Ascending aorta (tissue), 2 donors: ENCODE measurements around the gene SDK1. TPM values are rescaled to one million over a fixed set of nuclear protein-coding genes. Genes with fewer than 3 reads are reported as not detected.

Experiments used
- DNase-seq, 2 donors: peaks; one replicate each; pipeline ENCODE4 v3.0.0-alpha.2; 2019; ENCODE audit warnings: low spot score in 2 of 2
- H3K27ac ChIP-seq, 2 donors: fragments of 200-600 bp; sonication (generic); one replicate each; pipeline ENCODE4 v1.5.1; 2016 to 2017; ENCODE audit warnings: mild to moderate bottlenecking in 1 of 2
- H3K27me3 ChIP-seq: fragments of 200-600 bp; sonication (generic); one replicate; pipeline ENCODE4 v1.5.1; 2017
- H3K36me3 ChIP-seq, 2 donors: fragments of 200-600 bp; sonication (generic); one replicate each; pipeline ENCODE4 v1.5.1; 2016
- H3K4me1 ChIP-seq, 2 donors: fragments of 200-600 bp; sonication (generic); one replicate each; pipeline ENCODE4 v1.5.1; 2016 to 2017; ENCODE audit warnings: mild to moderate bottlenecking in 1 of 2
- H3K4me3 ChIP-seq, 2 donors: fragments of 200-600 bp; sonication (generic); one replicate each; pipeline ENCODE4 v1.5.1; 2016 to 2017; ENCODE audit warnings: mild to moderate bottlenecking in 1 of 2
- H3K9me3 ChIP-seq, 2 donors: fragments of 200-600 bp; sonication (generic); one replicate each; pipeline ENCODE4 v1.5.1; 2016
- CTCF ChIP-seq, 3 experiments: fragments of 200-600 bp in 2 of 3; fragments of 450-650 bp in 1 of 3; sonication (generic) in 2 of 3; IDR thresholded peaks; one replicate each; pipeline ENCODE4 v1.5.1; 2016 to 2019; ENCODE audit warnings: antibody characterized with exemption in 3 of 3, mild to moderate bottlenecking in 1 of 3, moderate library complexity in 1 of 3
- intact Hi-C: fragments of 100-400 bp; cut with DNase I; formaldehyde crosslinking; loops from one replicate; pipeline ENCODE4 v1.15.1; 2023
- total RNA-seq: library from RNA; depleted of rRNA; stranded (reverse); fragments of >200 nt; gene quantifications from one replicate; pipeline ENCODE4 v1.1.0, GENCODE V29; 2016

Gene SDK1
- total RNA-seq, 1 donor from 2014 or later: 13.3 TPM

GRCh38 chr7:3964980-3965606, 664.0 kb downstream of the SDK1 start:
- intact Hi-C loops: no loop called here
- Histone ChIP-seq H3K9me3 (no peaks in the 10 kb centered on the region), H3K4me3 (no peak overlapping the region), H3K4me1 (no peaks in the 10 kb centered on the region), H3K27ac (no peak overlapping the region), H3K27me3 (no peaks in the 10 kb centered on the region), H3K36me3 (peaks cover 16 to 31% of the 10 kb centered on the region in 2 donors)
- DNase-seq: no peak
- TF ChIP-seq CTCF (IDR thresholded peaks at IDR 0.05): no peak

- intact Hi-C loops: no loop called here
- Histone ChIP-seq H3K4me1 (no peaks in the 10 kb centered on the region), H3K9me3 (no peaks in the 10 kb centered on the region), H3K36me3 (peaks cover 19 to 38% of the 10 kb centered on the region in 2 donors), H3K27ac (no peak overlapping the region), H3K4me3 (no peak overlapping the region), H3K27me3 (no peaks in the 10 kb centered on the region)
- no peak for DNase-seq
- no peak for TF ChIP-seq CTCF (IDR thresholded peaks at IDR 0.05)
These were observed 664.8 kb downstream of the SDK1 start for GRCh38 chr7:3965794-3966395.

GRCh38 chr7:3968234-3968633, 667.2 kb downstream of the SDK1 start:
- Histone ChIP-seq H3K4me3 (no peak overlapping the region), H3K9me3 (no peaks in the 10 kb centered on the region), H3K36me3 (peaks cover 12 to 44% of the 10 kb centered on the region in 2 donors), H3K27ac (no peak overlapping the region), H3K27me3 (no peaks in the 10 kb centered on the region), H3K4me1 (no peaks in the 10 kb centered on the region)
- no peak for DNase-seq
- no peak for TF ChIP-seq CTCF (IDR thresholded peaks at IDR 0.05)
- intact Hi-C loops: no loop called here

DNA sequence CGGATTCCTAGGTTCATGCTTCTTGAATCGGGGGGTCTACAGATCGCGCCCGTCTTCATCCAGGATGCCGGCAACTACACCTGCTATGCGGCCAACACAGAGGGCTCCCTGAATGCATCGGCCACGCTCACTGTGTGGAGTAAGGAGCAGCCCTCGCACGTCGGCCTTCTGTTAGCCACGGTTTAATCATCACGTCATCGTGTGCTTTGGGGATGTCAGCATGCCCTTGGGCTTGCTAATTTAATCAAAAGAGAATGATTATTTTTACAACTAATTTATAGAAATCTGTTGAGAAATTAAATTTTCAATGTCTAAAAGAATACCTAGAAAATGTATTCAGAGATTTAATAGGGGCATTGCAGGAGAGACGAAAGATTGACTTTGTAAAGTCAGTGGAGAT, 668.2 kb downstream of the SDK1 start:
- Histone ChIP-seq H3K36me3 (peaks cover 12 to 39% of the 10 kb centered on the region in 2 donors), H3K27me3 (no peaks in the 10 kb centered on the region), H3K4me3 (no peak overlapping the region), H3K4me1 (no peaks in the 10 kb centered on the region), H3K27ac (no peak overlapping the region), H3K9me3 (no peaks in the 10 kb centered on the region)
- intact Hi-C loops: no loop called here
- TF ChIP-seq CTCF (IDR thresholded peaks at IDR 0.05): no peak
- DNase-seq: no peak

DNA sequence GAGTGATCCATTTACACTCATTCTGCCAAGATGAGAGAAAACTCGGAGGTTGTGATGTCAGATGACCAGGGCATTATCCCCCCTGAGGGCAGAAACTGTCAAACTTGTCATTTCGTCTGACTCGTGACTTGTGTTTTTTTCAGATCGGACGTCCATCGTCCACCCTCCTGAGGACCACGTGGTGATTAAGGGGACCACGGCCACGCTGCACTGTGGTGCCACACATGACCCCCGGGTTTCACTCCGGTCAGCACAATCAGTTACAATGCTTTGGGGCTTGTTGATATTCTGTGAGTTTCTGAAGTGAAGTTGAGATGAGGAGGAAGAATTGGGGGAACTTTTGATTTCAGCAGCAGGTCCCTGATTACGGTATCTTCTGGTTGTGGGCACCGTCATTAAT, 670.3 kb downstream of the SDK1 start:
- no peaks in the 10 kb centered on the region for H3K4me1 ChIP-seq
- no peak overlapping the region for H3K4me3 ChIP-seq
- no peaks in the 10 kb centered on the region for H3K27me3 ChIP-seq
- no peak for TF ChIP-seq CTCF (IDR thresholded peaks at IDR 0.05)
- H3K36me3 ChIP-seq: peaks cover 18 to 45% of the 10 kb centered on the region in 2 donors
- H3K9me3 ChIP-seq: no peaks in the 10 kb centered on the region
- no peak for DNase-seq
- intact Hi-C loops: no loop called here
- no peak overlapping the region for H3K27ac ChIP-seq
